H1 (cell line): ENCODE data around the gene SAA1. TPM values are rescaled to one million over a fixed set of nuclear protein-coding genes. Genes with fewer than 3 reads are reported as not detected.

Experiments used
- CTCF ChIA-PET: fragments of 300-600 bp; sonication (Branson Sonifier 250); formaldehyde crosslinking; loops from one replicate; lab custom pipeline; 2021; ENCODE audit not compliant: partially characterized antibody; lab: Charles Lee
- POLR2A ChIA-PET: fragments of 300-600 bp; sonication (Branson Sonifier 250); formaldehyde crosslinking; loops from one replicate; lab custom pipeline; 2021; ENCODE audit warnings: inconsistent platforms; ENCODE audit not compliant: partially characterized antibody; lab: Charles Lee
- DNase-seq, 2 experiments: peaks; one replicate each; pipeline versions ENCODE4 v3.0.0 to v3.0.0-alpha.2; 2010 to 2022; ENCODE audit warnings: low spot score in 2 of 2, low read depth in 1 of 2, mixed read lengths in 1 of 2
- FAIRE-seq: peaks from 2 replicates; lab custom pipeline; 2011; peaks lifted over from hg19 to GRCh38; lab: Jason Lieb, UNC
- H2AFZ ChIP-seq: 2 replicates; pipeline ENCODE4 v1.8.1; 2012; ENCODE audit warnings: low read length, inconsistent platforms
- H2AK5ac ChIP-seq: 2 replicates; pipeline ENCODE4 v1.6.1; 2013; ENCODE audit warnings: low read depth, low read length
- H2BK120ac ChIP-seq: replicated peaks from 2 replicates; pipeline ENCODE3; 2013; ENCODE audit warnings: low read depth, low read length, inconsistent platforms
- H2BK12ac ChIP-seq: 2 replicates; pipeline ENCODE4 v1.6.1; 2013; ENCODE audit warnings: low read depth, low read length
- H2BK15ac ChIP-seq: 2 replicates; pipeline ENCODE4 v1.6.1; 2013; ENCODE audit warnings: low read length
- H2BK20ac ChIP-seq: 2 replicates; pipeline ENCODE4 v1.6.1; 2013; ENCODE audit warnings: low read length
- H2BK5ac ChIP-seq: 2 replicates; pipeline ENCODE4 v1.6.1; 2013; ENCODE audit warnings: low read depth, low read length
- H3K14ac ChIP-seq: 2 replicates; pipeline ENCODE4 v1.6.1; 2013; ENCODE audit warnings: inconsistent platforms; ENCODE audit not compliant: insufficient read length
- H3K18ac ChIP-seq: 2 replicates; pipeline ENCODE4 v1.6.1; 2013; ENCODE audit warnings: low read length; ENCODE audit errors: extremely low read depth
- H3K23ac ChIP-seq: 2 replicates; pipeline ENCODE4 v1.6.1; 2013; ENCODE audit warnings: inconsistent platforms; ENCODE audit not compliant: insufficient read length
- H3K23me2 ChIP-seq: 2 replicates; pipeline ENCODE4 v1.6.1; 2013; ENCODE audit warnings: low read depth, low read length
- H3K27ac ChIP-seq: 2 replicates; pipeline ENCODE4 v1.6.1; 2011; ENCODE audit warnings: low read depth, low read length, inconsistent platforms
- H3K27me3 ChIP-seq, 4 experiments: replicated peaks in 1 of 4; 1 replicate in 1 of 4; 2 replicates in 3 of 4; pipeline versions ENCODE4 v1.6.1 to v1.8.1; 2011 to 2013; ENCODE audit warnings: low read length in 3 of 4, mild to moderate bottlenecking in 3 of 4, inconsistent platforms in 2 of 4, mixed read lengths in 2 of 4, moderate library complexity in 1 of 4; ENCODE audit not compliant: control insufficient read depth in 3 of 4, insufficient read depth in 3 of 4; ENCODE audit errors: extremely low read depth in 1 of 4
- H3K36me3 ChIP-seq, 4 experiments: 2 replicates each; pipeline versions ENCODE4 v1.6.1 to v1.8.1; 2011 to 2013; ENCODE audit warnings: mild to moderate bottlenecking in 4 of 4, low read length in 3 of 4, moderate library complexity in 2 of 4, control low read depth in 1 of 4, inconsistent platforms in 1 of 4; ENCODE audit not compliant: insufficient read depth in 4 of 4, control insufficient read depth in 2 of 4
- H3K4ac ChIP-seq: replicated peaks from 2 replicates; pipeline ENCODE3; 2013; ENCODE audit warnings: low read length, low read depth, mixed read lengths, inconsistent platforms; ENCODE audit not compliant: insufficient read length
- H3K4me1 ChIP-seq, 4 experiments: replicated peaks in 1 of 4; 1 replicate in 1 of 4; 2 replicates in 3 of 4; pipeline versions ENCODE4 v1.6.1 to v1.8.1; 2011 to 2013; ENCODE audit warnings: low read length in 3 of 4, inconsistent platforms in 2 of 4, mixed read lengths in 1 of 4; ENCODE audit not compliant: insufficient read depth in 4 of 4, control insufficient read depth in 3 of 4
- H3K4me2 ChIP-seq, 2 experiments: 2 replicates each; pipeline versions ENCODE4 v1.6.1 to v1.8.1; 2011 to 2013; ENCODE audit warnings: low read depth in 2 of 2, low read length in 2 of 2, control low read depth in 1 of 2, inconsistent platforms in 1 of 2, mild to moderate bottlenecking in 1 of 2; ENCODE audit not compliant: insufficient read depth in 1 of 2
- H3K4me3 ChIP-seq, 4 experiments: fragments of 200-600, 300-600 bp in 1 of 4; sonication (generic), shearing (Covaris generic), sonication (Bioruptor Twin) in 1 of 4; 2 replicates each; pipeline versions ENCODE4 v1.5.1 to v1.8.1; 2011 to 2016; ENCODE audit warnings: low read length in 4 of 4, low read depth in 3 of 4, control low read depth in 2 of 4, inconsistent platforms in 2 of 4, mild to moderate bottlenecking in 2 of 4, mixed read lengths in 1 of 4, moderate library complexity in 1 of 4; ENCODE audit not compliant: insufficient read depth in 2 of 4; ENCODE audit errors: extremely low read depth in 1 of 4
- H3K56ac ChIP-seq: replicated peaks from 2 replicates; pipeline ENCODE3; 2013; ENCODE audit warnings: low read depth, mild to moderate bottlenecking, mixed read lengths, low read length, inconsistent platforms; ENCODE audit not compliant: insufficient read length
- H3K79me1 ChIP-seq: 2 replicates; pipeline ENCODE4 v1.6.1; 2013; ENCODE audit warnings: low read depth, low read length, control low read depth
- H3K79me2 ChIP-seq, 2 experiments: 2 replicates each; pipeline versions ENCODE4 v1.6.1 to v1.8.1; 2012 to 2013; ENCODE audit warnings: low read length in 2 of 2, mild to moderate bottlenecking in 2 of 2, inconsistent platforms in 1 of 2; ENCODE audit not compliant: insufficient read depth in 2 of 2, control insufficient read depth in 1 of 2
- H3K9ac ChIP-seq, 4 experiments: replicated peaks in 1 of 4; 1 replicate in 1 of 4; 2 replicates in 3 of 4; pipeline versions ENCODE4 v1.6.1 to v1.8.1; 2011 to 2013; ENCODE audit warnings: low read depth in 3 of 4, low read length in 3 of 4, control low read depth in 2 of 4, mild to moderate bottlenecking in 2 of 4, moderate library complexity in 2 of 4, inconsistent platforms in 1 of 4; ENCODE audit errors: extremely low read depth in 1 of 4
- H3K9me3 ChIP-seq, 2 experiments: 2 replicates each; pipeline versions ENCODE4 v1.6.1 to v1.8.1; 2012 to 2013; ENCODE audit warnings: mild to moderate bottlenecking in 2 of 2, moderate library complexity in 2 of 2, control low read depth in 1 of 2, inconsistent platforms in 1 of 2, low read depth in 1 of 2, low read length in 1 of 2, mixed read lengths in 1 of 2; ENCODE audit not compliant: insufficient read depth in 2 of 2
- H4K20me1 ChIP-seq, 2 experiments: replicated peaks in 1 of 2; 2 replicates each; pipeline versions ENCODE3 to v1.8.1; 2011 to 2013; ENCODE audit warnings: inconsistent platforms in 2 of 2, low read length in 2 of 2, mild to moderate bottlenecking in 1 of 2; ENCODE audit not compliant: insufficient read depth in 2 of 2, control insufficient read depth in 1 of 2
- H4K5ac ChIP-seq: 2 replicates; pipeline ENCODE4 v1.6.1; 2013; ENCODE audit warnings: low read length, low read depth, mixed read lengths, inconsistent platforms; ENCODE audit not compliant: insufficient read length
- H4K8ac ChIP-seq: 2 replicates; pipeline ENCODE4 v1.8.0; 2013; ENCODE audit warnings: mild to moderate bottlenecking, moderate library complexity, low read length, inconsistent platforms; ENCODE audit not compliant: insufficient read depth; ENCODE audit errors: extremely low read depth
- H4K91ac ChIP-seq: replicated peaks from 2 replicates; pipeline ENCODE3; 2013; ENCODE audit warnings: low read length, mixed read lengths, inconsistent platforms; ENCODE audit not compliant: insufficient read length
- E2F6 ChIP-seq: IDR thresholded peaks from 2 replicates; pipeline ENCODE4 v1.6.1; 2012; ENCODE audit warnings: inconsistent platforms
- JUND ChIP-seq: IDR thresholded peaks from 2 replicates; pipeline ENCODE4 v1.6.1; 2011; ENCODE audit warnings: mild to moderate bottlenecking, improper control_type of control experiment, low read length
- PHF8 ChIP-seq: fragments of 200-600 bp; sonication (generic); conservative IDR thresholded peaks from 2 replicates; pipeline ENCODE4 v1.7.1; 2012; ENCODE audit warnings: low read depth, mild to moderate bottlenecking, inconsistent platforms, low read length, moderate library complexity
- RAD21 ChIP-seq, 2 experiments: IDR thresholded peaks in 1 of 2; conservative IDR thresholded peaks in 1 of 2; 2 replicates each; pipeline ENCODE4 v1.6.1; 2011; ENCODE audit warnings: low read depth in 2 of 2, low read length in 2 of 2, improper control_type of control experiment in 1 of 2, inconsistent platforms in 1 of 2, mild to moderate bottlenecking in 1 of 2, moderate library complexity in 1 of 2
- RFX5 ChIP-seq: IDR thresholded peaks from 2 replicates; pipeline ENCODE4 v1.6.1; 2011; ENCODE audit warnings: low read depth, low read length, improper control_type of control experiment, borderline replicate concordance
- RNF2 ChIP-seq: fragments of 200-900, 300-1000 bp; sonication (generic); IDR thresholded peaks from 2 replicates; pipeline ENCODE4 v1.7.1; 2016; ENCODE audit warnings: borderline replicate concordance, low read depth, mild to moderate bottlenecking, antibody characterized with exemption, low read length; ENCODE audit not compliant: poor library complexity, severe bottlenecking; ENCODE audit errors: missing control alignments
- SIRT6 ChIP-seq: IDR thresholded peaks from one replicate; pipeline ENCODE4 v1.7.1; 2012; ENCODE audit warnings: low read length, inconsistent platforms
- TCF12 ChIP-seq: IDR thresholded peaks from 2 replicates; pipeline ENCODE4 v1.6.1; 2011; ENCODE audit warnings: low read depth, mild to moderate bottlenecking, low read length
- USF2 ChIP-seq: IDR thresholded peaks from 2 replicates; pipeline ENCODE4 v1.6.1; 2011; ENCODE audit warnings: low read length, improper control_type of control experiment
- WGBS, 2 experiments: shearing (Covaris generic) in 1 of 2; methylation state at CpG; one replicate each; pipeline versions ENCODE4 v1.1.6 to v1.1.7; 2013 to 2015; ENCODE audit warnings: low lambda C conversion rate in 2 of 2, mixed read lengths in 2 of 2, inconsistent platforms in 1 of 2, low coverage in 1 of 2, missing lambda C conversion rate in 1 of 2; ENCODE audit not compliant: insufficient replicate concordance in 2 of 2, insufficient coverage in 1 of 2, insufficient read length in 1 of 2; ENCODE audit errors: extremely low coverage in 1 of 2, missing lambda C conversion rate in 1 of 2; 5-methylcytosine and 5-hydroxymethylcytosine counted together
- polyA plus RNA-seq, 7 experiments: library from polyadenylated mRNA; depleted of rRNA in 3 of 7; stranded (reverse) in 5 of 7; unstranded in 2 of 7; fragments of >200 nt in 5 of 7; fragments of 200-250 nt in 2 of 7; gene quantifications; 1 replicate in 5 of 7; 2 replicates in 1 of 7; 4 replicates in 1 of 7; pipeline versions ENCODE4 v1.2.1 to v1.2.3, GENCODE V29; 2011 to 2013; ENCODE audit warnings: missing spikeins in 2 of 7, mixed read lengths in 2 of 7
- total RNA-seq: library from RNA; stranded (reverse); fragmentation: NEBNext Ultra II Directional; extraction: Animal tissue kit (Norgen Biotek cat#: 25700); gene quantifications from 2 replicates; pipeline ENCODE4 v1.2.1, GENCODE V29; 2021

SAA1 gene
- total and polyA plus RNA-seq, 2 of the 8 experiments (the other 6 are each of a cell fraction or from before 2014, with no cell fraction given), result 0.41 TPM; not detected in 1

GRCh38 chr11:18314784-18315523 lies 48.9 kb downstream of the SAA1 start:
- CTCF ChIA-PET, result interaction anchor here (0.6 to 1.3 kb wide), 2 partner anchors 200 to 328 kb away, joined by 3 to 4 read pairs; no protein-coding TSS in a partner anchor
- 0 out of 2 replicates have a peak overlapping the region, but pooled peaks have one; percentile 12 for H3K27ac ChIP-seq
- TF ChIP-seq USF2 (no peak), TCF12 (no peak), JUND (no peak), RAD21 (IDR thresholded peaks at IDR 0.05 in 1 of 2, conservative IDR thresholded peaks at IDR 0.05 in 1 of 2; ENCODE audit: low read depth in 2 of 2, low read length in 2 of 2) (no peak), RFX5 (no peak), PHF8 (no peak), E2F6 (no peak), RNF2 (no peak), SIRT6 (no peak)

More at GRCh38 chr11:18314784-18315523, 48.9 kb downstream of the SAA1 start:
- Histone ChIP-seq H4K91ac (no peak overlapping the region), H3K4me3 (no peak overlapping the region), H3K27me3 (no peaks in the 10 kb centered on the region), H4K5ac (no peak overlapping the region), H3K79me1 (peaks cover 12% of the 10 kb centered on the region; the same call in 1 of the 2 replicates), H3K9me3 (no peaks in the 10 kb centered on the region), H2BK12ac (no peak overlapping the region), H3K4me2 (no peak overlapping the region), H2BK120ac (no peak overlapping the region), H3K56ac (no peak overlapping the region), H3K14ac (no peak overlapping the region), H3K23me2 (no peaks in the 10 kb centered on the region; the same call in 1 of the 2 replicates), H2BK20ac (no peak overlapping the region), H2BK5ac (no peak overlapping the region), H2AFZ (no peak overlapping the region), H3K23ac (no peak overlapping the region), H3K4ac (no peak overlapping the region), H4K8ac (no peak overlapping the region), H2BK15ac (no peak overlapping the region), H3K4me1 (no peaks in the 10 kb centered on the region), H3K36me3 (peaks cover under 1 to 17% (median 9%) of the 10 kb centered on the region in 4 experiments; a peak in 6 of 8 replicates), H4K20me1 (peaks cover 0 to 2% of the 10 kb centered on the region in 2 experiments), H3K9ac (no peak overlapping the region), H3K79me2 (peaks cover 0 to 57% of the 10 kb centered on the region in 2 experiments; a peak in 2 of 4 replicates), H3K18ac (no peak overlapping the region), H2AK5ac (no peak overlapping the region)
- DNase-seq, result no peak
- POLR2A ChIA-PET, result interaction anchor here (0.7 to 1.1 kb wide), 3 partner anchors 9 to 25 kb away, joined by 3 read pairs; no protein-coding TSS in a partner anchor
- no peak for FAIRE-seq
- WGBS, 2 experiments, result 93% methylated on average over 9 of the region's 9 CpGs; no CpG with 5 or more reads in 1 of the 2 experiments
